ENCODE measurements around the gene RGS3. TPM values are rescaled to one million over a fixed set of nuclear protein-coding genes. Genes with fewer than 3 reads are reported as not detected.

RGS3 gene
- total RNA-seq, 2 experiments from 2014 or later, result 22.8 to 32.9 TPM

- H3K9me3 ChIP-seq (ENCODE audit: low read length), result no peaks in the 10 kb centered on the region
- TF ChIP-seq EZH2phosphoT487 (IDR thresholded peaks at IDR 0.05; ENCODE audit: borderline replicate concordance, low read depth, low read length), result no peak
- TF ChIP-seq, protein P1, sequence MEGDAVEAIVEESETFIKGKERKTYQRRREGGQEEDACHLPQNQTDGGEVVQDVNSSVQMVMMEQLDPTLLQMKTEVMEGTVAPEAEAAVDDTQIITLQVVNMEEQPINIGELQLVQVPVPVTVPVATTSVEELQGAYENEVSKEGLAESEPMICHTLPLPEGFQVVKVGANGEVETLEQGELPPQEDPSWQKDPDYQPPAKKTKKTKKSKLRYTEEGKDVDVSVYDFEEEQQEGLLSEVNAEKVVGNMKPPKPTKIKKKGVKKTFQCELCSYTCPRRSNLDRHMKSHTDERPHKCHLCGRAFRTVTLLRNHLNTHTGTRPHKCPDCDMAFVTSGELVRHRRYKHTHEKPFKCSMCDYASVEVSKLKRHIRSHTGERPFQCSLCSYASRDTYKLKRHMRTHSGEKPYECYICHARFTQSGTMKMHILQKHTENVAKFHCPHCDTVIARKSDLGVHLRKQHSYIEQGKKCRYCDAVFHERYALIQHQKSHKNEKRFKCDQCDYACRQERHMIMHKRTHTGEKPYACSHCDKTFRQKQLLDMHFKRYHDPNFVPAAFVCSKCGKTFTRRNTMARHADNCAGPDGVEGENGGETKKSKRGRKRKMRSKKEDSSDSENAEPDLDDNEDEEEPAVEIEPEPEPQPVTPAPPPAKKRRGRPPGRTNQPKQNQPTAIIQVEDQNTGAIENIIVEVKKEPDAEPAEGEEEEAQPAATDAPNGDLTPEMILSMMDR (conservative IDR thresholded peaks at IDR 0.05; ENCODE audit: low read length), result no peak
- no peaks in the 10 kb centered on the region for H3K79me2 ChIP-seq (ENCODE audit: insufficient read depth, low read depth, low read length)
- no peaks in the 10 kb centered on the region for H3K9me2 ChIP-seq (ENCODE audit: insufficient read depth, low read length)
- H4K20me1 ChIP-seq (ENCODE audit: insufficient read depth, low read length), result no peaks in the 10 kb centered on the region
- H3K4me1 ChIP-seq (ENCODE audit: insufficient read depth, low read length, poor library complexity, severe bottlenecking), result peaks cover 11% of the 10 kb centered on the region
- H3K27ac ChIP-seq (ENCODE audit: low read depth, low read length, poor library complexity, severe bottlenecking), result no peak overlapping the region
- BruUV-seq (replicated peaks), result no TSS peak
- CTCF ChIA-PET (ENCODE audit: unreplicated experiment), result no interaction called here
- intact Hi-C loops (cut with micrococcal nuclease; ENCODE audit: unreplicated experiment), result no loop called here
- no peak for DNase-seq (ENCODE audit: low spot score)
- H3K4me2 ChIP-seq (ENCODE audit: low read length), result no peak overlapping the region
- no peak overlapping the region for H2AFZ ChIP-seq (ENCODE audit: low read length)
- no peak overlapping the region for H3K4me3 ChIP-seq (ENCODE audit: low read depth, low read length, poor library complexity, severe bottlenecking)
- POLR2A ChIA-PET, result interaction anchor here (0.8 kb wide), 1 partner anchor 103 kb away, joined by 3 read pairs; no protein-coding TSS in a partner anchor
- H3K36me3 ChIP-seq (ENCODE audit: insufficient read depth, low read length), result 0 out of 2 replicates have a peak, but pooled peaks cover 7% of the 10 kb centered on the region
Observed at GRCh38 chr9:113546566-113546965, 83.0 kb downstream of the RGS3 start.

DNA sequence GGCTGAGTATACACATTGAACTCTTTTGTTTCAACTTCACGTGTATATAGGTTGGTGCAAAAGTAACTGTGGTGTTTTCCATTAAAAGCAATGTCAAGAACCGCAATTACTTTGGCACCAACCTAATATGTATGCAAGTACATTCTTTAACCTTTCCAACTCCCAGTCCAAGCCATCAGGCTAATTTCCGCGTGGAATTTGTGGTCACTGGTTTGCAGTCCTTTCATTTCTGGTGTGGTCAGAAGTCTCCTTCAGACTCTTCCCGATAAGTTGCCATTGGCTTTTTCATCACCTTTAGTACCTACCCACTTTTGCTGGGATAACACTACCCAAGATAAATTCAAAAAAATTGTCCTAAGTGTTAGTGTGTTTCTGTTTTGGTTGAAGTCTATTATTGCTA lies 84.0 kb downstream of the RGS3 start:
- POLR2A ChIA-PET, result interaction anchor here (1.2 kb wide), 1 partner anchor 31 kb away, joined by 3 read pairs; no protein-coding TSS in a partner anchor

More for the DNA sequence above, 84.0 kb downstream of the RGS3 start:
- TF ChIP-seq, protein P1 (conservative IDR thresholded peaks at IDR 0.05; ENCODE audit: low read length), result no peak
- no peak for TF ChIP-seq EZH2phosphoT487 (IDR thresholded peaks at IDR 0.05; ENCODE audit: borderline replicate concordance, low read depth, low read length)
- Histone ChIP-seq H3K4me2 (ENCODE audit: low read length) (no peak overlapping the region), H3K27ac (ENCODE audit: low read depth, low read length, poor library complexity, severe bottlenecking) (no peak overlapping the region), H4K20me1 (ENCODE audit: insufficient read depth, low read length) (no peaks in the 10 kb centered on the region), H3K36me3 (ENCODE audit: insufficient read depth, low read length) (no peaks in the 10 kb centered on the region), H3K79me2 (ENCODE audit: insufficient read depth, low read depth, low read length) (no peaks in the 10 kb centered on the region), H3K9me3 (ENCODE audit: low read length) (no peaks in the 10 kb centered on the region), H3K4me1 (ENCODE audit: insufficient read depth, low read length, poor library complexity, severe bottlenecking) (peaks cover 11% of the 10 kb centered on the region), H3K9me2 (ENCODE audit: insufficient read depth, low read length) (no peaks in the 10 kb centered on the region), H2AFZ (ENCODE audit: low read length) (no peak overlapping the region), H3K4me3 (ENCODE audit: low read depth, low read length, poor library complexity, severe bottlenecking) (no peak overlapping the region)
- intact Hi-C loops (cut with micrococcal nuclease; ENCODE audit: unreplicated experiment), result no loop called here
- DNase-seq (ENCODE audit: low spot score), result no peak
- CTCF ChIA-PET (ENCODE audit: unreplicated experiment), result no interaction called here
- BruUV-seq (replicated peaks), result no TSS peak
